Mammary epithelial cell (primary cell): ENCODE data around the gene TMEM175.

Experiments
- CTCF ChIP-seq, 2 donors: IDR thresholded peaks in 1 of 2; conservative IDR thresholded peaks in 1 of 2; 2 replicates each; pipeline ENCODE4 v1.5.1; 2011 to 2012; ENCODE audit warnings: inconsistent platforms in 2 of 2, low read length in 2 of 2, mild to moderate bottlenecking in 2 of 2, control low read depth in 1 of 2, low read depth in 1 of 2; ENCODE audit not compliant: insufficient read depth in 1 of 2; ENCODE audit errors: extremely low read depth in 1 of 2
- EZH2 ChIP-seq: IDR thresholded peaks from 2 replicates; pipeline ENCODE4 v1.6.1; 2012; ENCODE audit warnings: low read length, inconsistent platforms, borderline replicate concordance

- no peak for TF ChIP-seq CTCF (conservative IDR thresholded peaks at IDR 0.05 in 1 of 2, IDR thresholded peaks at IDR 0.05 in 1 of 2; ENCODE audit: extremely low read depth in 1 of 2, insufficient read depth in 1 of 2, low read depth in 1 of 2, low read length in 2 of 2)
- no peak for TF ChIP-seq EZH2
Measured at GRCh38 chr4:965766-966134, 33.5 kb downstream of the TMEM175 start.
